ENCODE results near the gene PET117. TPM values are rescaled to one million over a fixed set of nuclear protein-coding genes. Genes with fewer than 3 reads are reported as not detected.

Gene PET117
- total and polyA plus RNA-seq, 2 donors (not counting 1 experiment from before 2014, with no cell fraction given) = 2.1 to 13.0 TPM

DNA sequence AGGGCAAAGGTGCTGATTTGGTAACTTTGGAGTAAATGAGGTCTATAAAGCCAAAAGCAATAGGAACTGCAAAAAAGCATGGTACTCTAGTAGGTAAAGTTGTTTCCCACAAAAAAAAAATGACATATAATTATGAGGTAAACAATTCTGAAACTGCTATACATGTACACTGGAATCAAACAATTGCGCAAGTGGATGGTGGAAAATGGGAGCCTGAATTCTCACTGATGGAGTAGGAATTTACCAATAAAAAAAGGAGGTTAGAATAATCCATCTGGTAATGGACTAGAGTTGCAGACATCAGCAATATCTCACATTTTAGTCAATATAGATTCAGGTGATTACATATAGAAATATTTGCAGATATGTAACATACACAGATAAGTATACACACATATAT, 5.0 kb upstream of the PET117 start:
- no peak overlapping the region for H3K4me3 ChIP-seq (ENCODE audit: control extremely low read depth in 1 of 5, extremely low read depth in 1 of 5, insufficient read depth in 1 of 5, low read depth in 2 of 5, low read length in 4 of 5)
- WGBS (ENCODE audit: insufficient coverage) = no CpG with 5 or more reads among the region's 1 CpG
- no peak overlapping the region for H3K27ac ChIP-seq (ENCODE audit: low read length in 2 of 2)
- ChIA-PET POLR2A (no interaction called here), CTCF (no interaction called here)
- no peaks in the 10 kb centered on the region for H4K20me1 ChIP-seq (ENCODE audit: control insufficient read depth, insufficient read depth, low read length, poor library complexity, severe bottlenecking)
- H3K27me3 ChIP-seq (replicated peaks in 1 of 4; ENCODE audit: control extremely low read depth in 1 of 4, control insufficient read depth in 3 of 4, insufficient read depth in 4 of 4, low read length in 3 of 4) = peaks cover 0 to 4% (median 0%) of the 10 kb centered on the region in 4 experiments
- intact Hi-C loops (cut with micrococcal nuclease) = no loop called here
- no peak for ATAC-seq (ENCODE audit: low read depth)
- H3K9ac ChIP-seq (ENCODE audit: low read length) = no peak overlapping the region
- no peak for DNase-seq
- no peaks in the 10 kb centered on the region for H3K9me3 Mint-ChIP-seq (ENCODE audit: insufficient read depth)
- H3K4me3 Mint-ChIP-seq = no peak overlapping the region
- H3K27ac Mint-ChIP-seq = no peak overlapping the region
- peaks cover 6% of the 10 kb centered on the region for H3K4me1 Mint-ChIP-seq
- H2AFZ ChIP-seq (ENCODE audit: insufficient read depth, low read depth, low read length, poor library complexity, severe bottlenecking) = no peak overlapping the region
- peaks cover 4% of the 10 kb centered on the region for H3K27me3 Mint-ChIP-seq
- H3K4me2 ChIP-seq (replicated peaks; ENCODE audit: low read depth, low read length, poor library complexity, severe bottlenecking) = no peak overlapping the region
- TF ChIP-seq CTCF (IDR thresholded peaks at IDR 0.05) (no peak), EZH2 (IDR thresholded peaks at IDR 0.05; ENCODE audit: borderline replicate concordance, insufficient read depth, low read depth, low read length, poor library complexity, severe bottlenecking) (no peak)
- H3K79me2 ChIP-seq (ENCODE audit: control insufficient read depth, insufficient read depth, low read length) = no peaks in the 10 kb centered on the region
- H3K4me1 ChIP-seq (ENCODE audit: control insufficient read depth in 2 of 2, insufficient read depth in 2 of 2, low read length in 2 of 2) = peaks cover 0 to 5% of the 10 kb centered on the region in 2 donors
- H3K9me3 ChIP-seq (ENCODE audit: control extremely low read depth in 1 of 3, control insufficient read depth in 2 of 3, insufficient read depth in 1 of 3, low read length in 2 of 3) = no peaks in the 10 kb centered on the region
- no peaks in the 10 kb centered on the region for H3K36me3 ChIP-seq (replicated peaks in 1 of 2; ENCODE audit: control extremely low read depth in 1 of 2, control insufficient read depth in 1 of 2, extremely low read depth in 1 of 2, insufficient read depth in 2 of 2, low read length in 1 of 2)

DNA sequence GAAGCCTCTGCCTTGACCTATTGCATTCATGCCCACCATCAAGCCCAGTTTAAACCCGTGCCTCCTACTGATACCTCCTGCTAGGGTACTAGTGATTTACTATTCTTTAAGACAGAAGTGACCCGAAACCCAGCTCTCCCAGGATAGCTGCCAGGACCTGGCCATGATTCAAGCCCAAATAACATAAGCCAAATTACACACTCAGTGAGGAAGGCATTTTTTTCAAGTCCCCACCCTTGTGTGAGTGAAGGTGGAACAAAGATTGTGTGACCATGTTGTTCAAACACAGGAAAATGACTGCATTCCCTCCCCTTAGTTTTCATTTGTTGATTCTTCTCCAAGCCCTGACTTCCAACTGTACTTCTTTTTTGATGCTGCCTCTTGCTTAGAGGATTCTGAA, 3.7 kb upstream of the PET117 start:
- CTCF ChIA-PET = no interaction called here
- ATAC-seq (ENCODE audit: low read depth) = no peak
- intact Hi-C loops (cut with micrococcal nuclease) = no loop called here

More for the DNA sequence above, 3.7 kb upstream of the PET117 start:
- no peak for DNase-seq
- POLR2A ChIA-PET = no interaction called here
- Mint-ChIP-seq H3K4me3 (no peak overlapping the region), H3K9me3 (ENCODE audit: insufficient read depth) (no peaks in the 10 kb centered on the region), H3K4me1 (peaks cover 13% of the 10 kb centered on the region), H3K27me3 (peaks cover 4% of the 10 kb centered on the region), H3K27ac (no peak overlapping the region)
- Histone ChIP-seq H3K36me3 (replicated peaks in 1 of 2; ENCODE audit: control extremely low read depth in 1 of 2, control insufficient read depth in 1 of 2, extremely low read depth in 1 of 2, insufficient read depth in 2 of 2, low read length in 1 of 2) (no peaks in the 10 kb centered on the region), H4K20me1 (ENCODE audit: control insufficient read depth, insufficient read depth, low read length, poor library complexity, severe bottlenecking) (peaks cover 7% of the 10 kb centered on the region), H3K9ac (ENCODE audit: low read length) (no peak overlapping the region), H3K4me1 (ENCODE audit: control insufficient read depth in 2 of 2, insufficient read depth in 2 of 2, low read length in 2 of 2) (peaks cover 6 to 13% of the 10 kb centered on the region in 2 donors), H3K27me3 (replicated peaks in 1 of 4; ENCODE audit: control extremely low read depth in 1 of 4, control insufficient read depth in 3 of 4, insufficient read depth in 4 of 4, low read length in 3 of 4) (peaks cover 0 to 4% (median 0%) of the 10 kb centered on the region in 4 experiments), H3K4me2 (replicated peaks; ENCODE audit: low read depth, low read length, poor library complexity, severe bottlenecking) (no peak overlapping the region), H2AFZ (ENCODE audit: insufficient read depth, low read depth, low read length, poor library complexity, severe bottlenecking) (no peak overlapping the region), H3K4me3 (ENCODE audit: control extremely low read depth in 1 of 5, extremely low read depth in 1 of 5, insufficient read depth in 1 of 5, low read depth in 2 of 5, low read length in 4 of 5) (no peak overlapping the region), H3K79me2 (ENCODE audit: control insufficient read depth, insufficient read depth, low read length) (peaks cover 9% of the 10 kb centered on the region), H3K27ac (ENCODE audit: low read length in 2 of 2) (no peak overlapping the region), H3K9me3 (ENCODE audit: control extremely low read depth in 1 of 3, control insufficient read depth in 2 of 3, insufficient read depth in 1 of 3, low read length in 2 of 3) (no peaks in the 10 kb centered on the region)
- TF ChIP-seq EZH2 (IDR thresholded peaks at IDR 0.05; ENCODE audit: borderline replicate concordance, insufficient read depth, low read depth, low read length, poor library complexity, severe bottlenecking) (no peak), CTCF (IDR thresholded peaks at IDR 0.05) (no peak)
- WGBS (ENCODE audit: insufficient coverage) = no CpG with 5 or more reads among the region's 2 CpGs

Data from B cell (primary cell).